ENCODE data around the gene DIO3. TPM values are rescaled to one million over a fixed set of nuclear protein-coding genes. Genes with fewer than 3 reads are reported as not detected.
"Not testable (repeated sequence)": the region's sequence is repeated elsewhere in the genome, so short reads cannot be mapped to it uniquely, and the experiment has no call there.

Gene DIO3
- total RNA-seq, 1 donor from 2014 or later, result 0.13 TPM

DNA sequence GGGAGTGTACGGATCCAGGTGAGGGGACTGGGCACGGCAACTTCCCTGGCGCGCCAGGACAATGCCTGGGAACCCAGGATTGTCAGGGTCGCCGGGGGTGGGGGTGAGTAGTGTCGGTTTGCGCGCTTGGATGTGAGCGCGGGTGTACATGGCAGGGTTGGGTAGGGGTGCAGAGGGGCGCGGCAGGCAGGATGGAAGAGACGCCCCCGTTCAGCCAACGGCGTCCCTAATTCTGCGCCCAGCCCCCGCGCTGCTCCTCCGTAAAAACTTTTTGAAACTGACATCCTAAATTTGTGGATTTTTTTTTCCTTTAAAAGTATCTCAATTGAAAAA, 3.1 kb downstream of the DIO3 start:
- DNase-seq (ENCODE audit: low read depth), result no peak
- H3K36me3 ChIP-seq (ENCODE audit: control insufficient read depth, insufficient read depth, low read length), result no peaks in the 10 kb centered on the region
- peaks cover 66% of the 10 kb centered on the region for H3K27me3 ChIP-seq (ENCODE audit: control insufficient read depth, insufficient read depth, low read length)
- H3K4me3 ChIP-seq (ENCODE audit: low read depth, low read length), result no peak overlapping the region
- TF ChIP-seq CTCF (IDR thresholded peaks at IDR 0.05; ENCODE audit: insufficient read depth, low read length, poor library complexity, severe bottlenecking), result no peak

DNA sequence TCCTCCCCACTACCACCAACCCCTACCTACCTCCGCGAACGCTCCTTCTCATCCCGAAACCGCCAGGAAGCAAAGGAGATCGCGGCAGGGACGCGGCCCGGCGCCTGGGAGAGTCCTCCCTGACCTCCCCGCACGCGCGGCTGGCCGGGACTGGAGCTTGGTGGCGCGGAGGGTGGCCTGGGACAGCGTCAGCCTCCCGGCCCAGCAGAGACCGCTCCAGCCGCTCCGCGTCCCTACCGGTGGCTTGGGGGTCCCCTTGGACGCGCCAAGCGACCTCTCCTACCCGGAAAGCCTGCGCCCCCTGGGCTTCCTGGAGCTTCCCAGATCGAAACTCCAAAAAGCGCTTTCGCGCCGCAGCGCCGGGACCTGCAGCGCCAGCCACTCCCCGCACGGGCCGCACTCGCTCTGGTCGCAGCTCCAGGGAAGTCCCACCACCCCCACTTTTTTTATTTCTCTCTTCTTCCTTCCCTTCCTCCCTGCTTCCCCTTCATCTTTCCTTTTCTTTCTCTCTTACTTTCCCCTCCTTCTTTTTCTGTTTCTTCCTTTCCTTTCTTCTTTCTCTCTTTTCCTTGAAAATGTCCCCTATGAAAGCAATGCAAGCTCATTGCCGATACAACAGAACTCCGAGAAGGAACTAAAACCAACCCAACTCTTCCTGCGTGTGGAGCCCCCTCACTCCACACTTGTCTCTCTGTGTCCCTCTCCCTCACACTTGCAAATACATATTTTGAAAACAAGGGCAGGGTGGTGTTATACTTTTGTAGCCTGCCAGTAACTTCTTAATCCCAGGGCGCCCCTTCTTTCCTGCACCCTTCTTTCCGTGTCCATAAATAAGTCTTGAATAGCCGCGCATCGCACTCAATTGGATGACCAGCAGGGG, 3.8 kb downstream of the DIO3 start:
- Histone ChIP-seq H3K27me3 (ENCODE audit: control insufficient read depth, insufficient read depth, low read length) (peaks cover 59% of the 10 kb centered on the region), H3K4me3 (ENCODE audit: low read depth, low read length) (no peak overlapping the region), H3K36me3 (ENCODE audit: control insufficient read depth, insufficient read depth, low read length) (no peaks in the 10 kb centered on the region)
- DNase-seq (ENCODE audit: low read depth), result no peak
- TF ChIP-seq CTCF (IDR thresholded peaks at IDR 0.05; ENCODE audit: insufficient read depth, low read length, poor library complexity, severe bottlenecking), result no peak

- H3K36me3 ChIP-seq (ENCODE audit: control insufficient read depth, insufficient read depth, low read length), result no peaks in the 10 kb centered on the region
- peaks cover 46% of the 10 kb centered on the region for H3K27me3 ChIP-seq (ENCODE audit: control insufficient read depth, insufficient read depth, low read length)
- no peak for DNase-seq (ENCODE audit: low read depth)
- no peak overlapping the region for H3K4me3 ChIP-seq (ENCODE audit: low read depth, low read length)
- TF ChIP-seq CTCF (IDR thresholded peaks at IDR 0.05; ENCODE audit: insufficient read depth, low read length, poor library complexity, severe bottlenecking), result no peak
Measured at GRCh38 chr14:101567252-101567651, 6.0 kb downstream of the DIO3 start.

- H3K27me3 ChIP-seq (ENCODE audit: control insufficient read depth, insufficient read depth, low read length), result peaks cover 13% of the 10 kb centered on the region
- no peaks in the 10 kb centered on the region for H3K36me3 ChIP-seq (ENCODE audit: control insufficient read depth, insufficient read depth, low read length)
- H3K4me3 ChIP-seq (ENCODE audit: low read depth, low read length), result no peak overlapping the region
- no peak for TF ChIP-seq CTCF (IDR thresholded peaks at IDR 0.05; ENCODE audit: insufficient read depth, low read length, poor library complexity, severe bottlenecking)
- no peak for DNase-seq (ENCODE audit: low read depth)
Measured at GRCh38 chr14:101571004-101571403, 9.7 kb downstream of the DIO3 start.

- H3K27me3 ChIP-seq (ENCODE audit: control insufficient read depth, insufficient read depth, low read length); H3K36me3 ChIP-seq (ENCODE audit: control insufficient read depth, insufficient read depth, low read length); DNase-seq (ENCODE audit: low read depth); H3K4me3 ChIP-seq (ENCODE audit: low read depth, low read length): not testable (repeated sequence)
Measured at GRCh38 chr14:101572526-101572925, 11.2 kb downstream of the DIO3 start.

DNA sequence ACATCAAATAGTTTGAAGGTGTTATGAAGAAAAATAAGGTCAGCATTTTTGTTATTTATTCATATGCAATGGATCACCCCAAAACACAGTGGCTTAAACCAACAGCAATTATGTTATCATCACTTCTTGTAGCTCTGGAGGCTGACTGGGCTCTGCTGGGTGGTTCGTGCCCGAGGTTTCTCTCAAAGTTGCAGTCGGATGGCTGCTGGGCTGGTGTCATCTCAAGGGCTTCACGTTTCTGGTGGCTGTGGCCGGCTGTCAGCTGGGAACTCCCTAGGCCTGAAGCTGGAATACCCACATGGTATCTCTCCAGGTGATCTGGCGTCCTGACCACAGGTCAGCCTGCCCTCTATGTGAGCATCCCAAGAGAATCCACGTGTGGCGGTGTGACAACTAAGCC, 12.0 kb downstream of the DIO3 start:
- H3K36me3 ChIP-seq (ENCODE audit: control insufficient read depth, insufficient read depth, low read length), result no peaks in the 10 kb centered on the region
- DNase-seq (ENCODE audit: low read depth), result no peak
- peaks cover 5% of the 10 kb centered on the region for H3K27me3 ChIP-seq (ENCODE audit: control insufficient read depth, insufficient read depth, low read length)
- no peak overlapping the region for H3K4me3 ChIP-seq (ENCODE audit: low read depth, low read length)
- no peak for TF ChIP-seq CTCF (IDR thresholded peaks at IDR 0.05; ENCODE audit: insufficient read depth, low read length, poor library complexity, severe bottlenecking)
